HG03159 (cell line): ENCODE results near the gene PIK3IP1.

Experiments
- ATAC-seq: cut with Tn5 transposase; IDR thresholded peaks from one replicate; pipeline ENCODE4 v1.9.1; 2021; ENCODE audit warnings: mild to moderate bottlenecking, moderate library complexity; ENCODE audit not compliant: unreplicated experiment

The PIK3IP1 gene

GRCh38 chr22:31313366-31314147 lies 21.3 kb upstream of the PIK3IP1 start:
- ATAC-seq, result no peak

GRCh38 chr22:31308181-31308580 lies 15.9 kb upstream of the PIK3IP1 start:
- ATAC-seq, result no peak

GRCh38 chr22:31305194-31305593 lies 12.9 kb upstream of the PIK3IP1 start:
- ATAC-seq, result no peak

- no peak for ATAC-seq
These were observed 10.2 kb upstream of the PIK3IP1 start for GRCh38 chr22:31302537-31302936.

GRCh38 chr22:31302006-31302405 lies 9.7 kb upstream of the PIK3IP1 start:
- no peak for ATAC-seq

GRCh38 chr22:31300896-31301295 lies 8.6 kb upstream of the PIK3IP1 start:
- ATAC-seq, result no peak

GRCh38 chr22:31295831-31296657 lies 3.8 kb upstream of the PIK3IP1 start:
- ATAC-seq, result no peak

GRCh38 chr22:31295360-31295759 lies 3.1 kb upstream of the PIK3IP1 start:
- no peak for ATAC-seq

GRCh38 chr22:31291481-31292235 lies 630 bp downstream of the PIK3IP1 start:
- ATAC-seq, result no peak

GRCh38 chr22:31290494-31291471 lies 1.5 kb downstream of the PIK3IP1 start:
- peak; percentile 88 for ATAC-seq

GRCh38 chr22:31289344-31289743 lies 2.9 kb downstream of the PIK3IP1 start:
- ATAC-seq, result no peak

GRCh38 chr22:31288496-31289240 lies 3.6 kb downstream of the PIK3IP1 start:
- no peak for ATAC-seq

GRCh38 chr22:31287818-31288495 lies 4.3 kb downstream of the PIK3IP1 start:
- ATAC-seq, result no peak

GRCh38 chr22:31286360-31287255 lies 5.7 kb downstream of the PIK3IP1 start:
- ATAC-seq, result no peak

- no peak for ATAC-seq
These were observed 7.8 kb downstream of the PIK3IP1 start for GRCh38 chr22:31284281-31285155.

GRCh38 chr22:31282748-31283468 lies 9.4 kb downstream of the PIK3IP1 start:
- no peak for ATAC-seq
